GM23338 (cell line): ENCODE results near the gene LDLRAD2. TPM values are rescaled to one million over a fixed set of nuclear protein-coding genes. Genes with fewer than 3 reads are reported as not detected.

Experiments
- ATAC-seq: fragments of 200-7000 bp; cut with Tn5 transposase; 3 replicates; pipeline ENCODE4 v1.9.1; 2020
- DNase-seq: peaks from one replicate; pipeline ENCODE4 v3.0.0-alpha.2; 2015; ENCODE audit warnings: low spot score
- H2AFZ ChIP-seq: fragments of 200-600 bp; sonication (generic); 2 replicates; pipeline ENCODE4 v1.8.0; 2016; ENCODE audit warnings: antibody characterized with exemption, mild to moderate bottlenecking, moderate library complexity
- H3F3A ChIP-seq: fragments of 200-600 bp; sonication (generic); replicated peaks from 2 replicates; pipeline ENCODE4 v1.8.0; 2017; ENCODE audit warnings: antibody characterized with exemption, mixed run types, low read depth
- H3K27ac ChIP-seq: fragments of 200-600 bp; sonication (generic); 2 replicates; pipeline ENCODE4 v1.6.1; 2016; ENCODE audit warnings: low read depth
- H3K27me3 ChIP-seq: fragments of 200-600 bp; sonication (generic); 2 replicates; pipeline ENCODE4 v1.8.0; 2016; ENCODE audit warnings: mild to moderate bottlenecking, mixed run types, moderate library complexity; ENCODE audit not compliant: insufficient read depth
- H3K36me3 ChIP-seq: fragments of 200-600 bp; sonication (generic); 2 replicates; pipeline ENCODE4 v1.8.0; 2016; ENCODE audit warnings: mild to moderate bottlenecking; ENCODE audit not compliant: insufficient read depth
- H3K4me1 ChIP-seq: fragments of 200-600 bp; sonication (generic); 2 replicates; pipeline ENCODE4 v1.8.0; 2016; ENCODE audit warnings: mild to moderate bottlenecking, moderate library complexity; ENCODE audit not compliant: insufficient read depth
- H3K4me2 ChIP-seq: fragments of 200-600 bp; sonication (generic); 2 replicates; pipeline ENCODE4 v1.7.1; 2017; ENCODE audit warnings: mixed run types
- H3K4me3 ChIP-seq: fragments of 200-600 bp; sonication (generic); 2 replicates; pipeline ENCODE4 v1.6.1; 2016; ENCODE audit warnings: mixed run types
- H3K79me2 ChIP-seq: fragments of 200-600 bp; sonication (generic); replicated peaks from 2 replicates; pipeline ENCODE4 v1.8.0; 2017; ENCODE audit warnings: mild to moderate bottlenecking; ENCODE audit not compliant: insufficient read depth
- H3K9me2 ChIP-seq: fragments of 200-600 bp; sonication (generic); 2 replicates; pipeline ENCODE4 v1.8.0; 2017; ENCODE audit not compliant: insufficient read depth
- H4K20me1 ChIP-seq: fragments of 200-600 bp; sonication (generic); replicated peaks from 2 replicates; pipeline ENCODE4 v1.8.0; 2017; ENCODE audit warnings: mild to moderate bottlenecking; ENCODE audit not compliant: insufficient read depth
- H3K27ac Mint-ChIP-seq: 2 replicates; pipeline ENCODE4 v1.8.0; 2020; ENCODE audit warnings: inconsistent platforms, mild to moderate bottlenecking, moderate library complexity, mixed read lengths
- H3K27me3 Mint-ChIP-seq: 3 replicates; pipeline ENCODE4 v1.8.0; 2022; ENCODE audit warnings: low read depth, mild to moderate bottlenecking, moderate library complexity, mixed read lengths, inconsistent platforms; ENCODE audit not compliant: insufficient read depth, poor library complexity
- H3K36me3 Mint-ChIP-seq: 3 replicates; pipeline ENCODE4 v1.8.0; 2021; ENCODE audit warnings: low read depth, mild to moderate bottlenecking, inconsistent platforms, moderate library complexity, mixed read lengths
- H3K4me1 Mint-ChIP-seq: 3 replicates; pipeline ENCODE4 v1.8.0; 2020; ENCODE audit warnings: mild to moderate bottlenecking, inconsistent platforms, mixed read lengths
- H3K4me3 Mint-ChIP-seq: 3 replicates; pipeline ENCODE4 v1.8.0; 2021; ENCODE audit warnings: moderate library complexity, mild to moderate bottlenecking, inconsistent platforms, mixed read lengths
- H3K9me3 Mint-ChIP-seq: 3 replicates; pipeline ENCODE4 v1.8.0; 2020; ENCODE audit warnings: moderate library complexity, mild to moderate bottlenecking, inconsistent platforms, mixed read lengths
- CREB1 ChIP-seq: fragments of 250-450 bp; sonication (Bioruptor Pico); IDR thresholded peaks from 2 replicates; pipeline ENCODE4 v1.5.0; 2020; ENCODE audit warnings: low read depth, mild to moderate bottlenecking, moderate library complexity
- EZH2 ChIP-seq: fragments of 200-600 bp; sonication (generic); IDR thresholded peaks from one replicate; pipeline ENCODE4 v1.8.0; 2017; ENCODE audit warnings: antibody characterized with exemption, mild to moderate bottlenecking, low read depth; ENCODE audit not compliant: unreplicated experiment
- EZH2phosphoT487 ChIP-seq: fragments of 200-600 bp; sonication (generic); IDR thresholded peaks from one replicate; pipeline ENCODE4 v1.8.1; 2018; ENCODE audit warnings: antibody characterized with exemption; ENCODE audit not compliant: unreplicated experiment
- JUNB ChIP-seq: IDR thresholded peaks from one replicate; pipeline ENCODE4 v1.6.1; 2016; ENCODE audit warnings: antibody characterized with exemption; ENCODE audit not compliant: unreplicated experiment
- NANOG ChIP-seq: IDR thresholded peaks from 2 replicates; pipeline ENCODE4 v1.6.1; 2016; ENCODE audit warnings: antibody characterized with exemption, borderline replicate concordance
- POLR2AphosphoS5 ChIP-seq: IDR thresholded peaks from 2 replicates; pipeline ENCODE4 v1.6.1; 2016; ENCODE audit warnings: antibody characterized with exemption, low read depth
- STAT1 ChIP-seq: IDR thresholded peaks from one replicate; pipeline ENCODE4 v1.6.1; 2016; ENCODE audit warnings: antibody characterized with exemption; ENCODE audit not compliant: unreplicated experiment
- ZNF114 ChIP-seq: fragments of 250-450 bp; sonication (Bioruptor Pico); IDR thresholded peaks from 2 replicates; pipeline ENCODE4 v1.5.0; 2020; ENCODE audit warnings: mild to moderate bottlenecking, moderate library complexity
- ZNF331 ChIP-seq: fragments of 250-450 bp; sonication (Bioruptor Pico); IDR thresholded peaks from 2 replicates; pipeline ENCODE4 v1.5.0; 2020; ENCODE audit warnings: low read depth, mild to moderate bottlenecking, moderate library complexity
- polyA plus RNA-seq: library from polyadenylated mRNA; unstranded; fragments of >200 nt; fragmentation: Nextera tagmentation; extraction: Ambion mirVana; gene quantifications from 2 replicates; pipeline ENCODE4 v1.2.1, GENCODE V29; 2016
- total RNA-seq: library from RNA; depleted of rRNA; stranded (reverse); fragments of >200 nt; shearing (Covaris generic); gene quantifications from 2 replicates; pipeline ENCODE4 v1.2.3, GENCODE V29; 2014
- TF ChIP-seq, protein P1 (sequence below): IDR thresholded peaks from 2 replicates; pipeline ENCODE4 v1.6.1; 2016; ENCODE audit warnings: antibody characterized with exemption
- TF ChIP-seq, protein P2 (sequence below), 2 experiments: fragments of 200-600 bp in 1 of 2; sonication (generic) in 1 of 2; conservative IDR thresholded peaks; 2 replicates each; pipeline versions ENCODE4 v1.5.1 to v1.6.1; 2016 to 2017; ENCODE audit warnings: antibody characterized with exemption in 2 of 2, low read depth in 2 of 2, mild to moderate bottlenecking in 2 of 2, moderate library complexity in 1 of 2
- TF ChIP-seq, protein P3 (sequence below): IDR thresholded peaks from one replicate; pipeline ENCODE4 v1.6.1; 2018; ENCODE audit warnings: antibody characterized with exemption; ENCODE audit not compliant: unreplicated experiment
- TF ChIP-seq, protein P4 (sequence below): fragments of 250-450 bp; sonication (Bioruptor Pico); IDR thresholded peaks from 2 replicates; pipeline ENCODE4 v1.5.0; 2020; ENCODE audit warnings: mild to moderate bottlenecking, moderate library complexity

The LDLRAD2 gene
- total and polyA plus RNA-seq, 2 experiments from 2014 or later = 1.6 to 5.8 TPM

DNA sequence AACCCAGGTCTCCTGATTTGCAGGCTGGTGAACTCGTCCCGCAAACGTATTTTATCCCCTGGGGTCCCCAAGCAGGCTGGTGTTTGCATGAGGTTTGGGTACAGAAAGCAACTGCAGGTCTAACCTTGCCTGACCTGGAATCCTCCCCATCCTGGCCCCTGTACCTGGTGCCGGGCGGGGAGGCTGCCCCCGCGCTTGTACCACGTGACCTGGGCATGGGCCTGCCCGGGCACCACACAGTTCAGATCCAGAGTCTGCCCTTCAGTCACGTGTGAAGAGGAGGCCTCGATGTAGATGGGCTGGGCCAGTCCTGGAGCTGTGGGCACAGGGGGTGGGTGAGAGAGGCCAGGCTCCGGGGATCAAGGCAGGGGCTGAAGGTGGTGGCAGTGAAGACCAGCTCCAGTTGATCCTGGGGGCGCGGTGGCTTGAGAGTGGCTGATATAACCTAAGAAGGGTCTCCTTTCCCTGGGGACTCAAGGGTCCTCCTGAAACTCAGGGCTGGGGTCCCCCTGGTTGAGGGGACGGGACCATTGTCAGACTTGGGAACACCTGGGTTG is 30.6 kb downstream of the LDLRAD2 start:
- Mint-ChIP-seq H3K9me3 (no peaks in the 10 kb centered on the region), H3K27me3 (peaks cover 6% of the 10 kb centered on the region), H3K4me3 (no peak overlapping the region), H3K36me3 (peaks cover 25% of the 10 kb centered on the region), H3K27ac (no peak overlapping the region), H3K4me1 (no peaks in the 10 kb centered on the region)
- Histone ChIP-seq H3K27ac (no peak overlapping the region), H3K4me1 (no peaks in the 10 kb centered on the region), H3F3A (no peaks in the 10 kb centered on the region), H2AFZ (no peak overlapping the region), H3K27me3 (no peaks in the 10 kb centered on the region), H3K36me3 (no peaks in the 10 kb centered on the region), H3K4me3 (no peak overlapping the region), H3K9me2 (no peaks in the 10 kb centered on the region), H4K20me1 (no peaks in the 10 kb centered on the region), H3K79me2 (no peaks in the 10 kb centered on the region), H3K4me2 (no peak overlapping the region)
- TF ChIP-seq EZH2phosphoT487 (no peak), JUNB (no peak), ZNF331 (CRISPR knock-in tag) (no peak), STAT1 (no peak), EZH2 (no peak), ZNF114 (CRISPR knock-in tag) (no peak), POLR2AphosphoS5 (no peak), NANOG (no peak), CREB1 (CRISPR knock-in tag) (no peak)
- TF ChIP-seq, protein P1, sequence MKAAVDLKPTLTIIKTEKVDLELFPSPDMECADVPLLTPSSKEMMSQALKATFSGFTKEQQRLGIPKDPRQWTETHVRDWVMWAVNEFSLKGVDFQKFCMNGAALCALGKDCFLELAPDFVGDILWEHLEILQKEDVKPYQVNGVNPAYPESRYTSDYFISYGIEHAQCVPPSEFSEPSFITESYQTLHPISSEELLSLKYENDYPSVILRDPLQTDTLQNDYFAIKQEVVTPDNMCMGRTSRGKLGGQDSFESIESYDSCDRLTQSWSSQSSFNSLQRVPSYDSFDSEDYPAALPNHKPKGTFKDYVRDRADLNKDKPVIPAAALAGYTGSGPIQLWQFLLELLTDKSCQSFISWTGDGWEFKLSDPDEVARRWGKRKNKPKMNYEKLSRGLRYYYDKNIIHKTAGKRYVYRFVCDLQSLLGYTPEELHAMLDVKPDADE = no peak
- TF ChIP-seq, protein P2, sequence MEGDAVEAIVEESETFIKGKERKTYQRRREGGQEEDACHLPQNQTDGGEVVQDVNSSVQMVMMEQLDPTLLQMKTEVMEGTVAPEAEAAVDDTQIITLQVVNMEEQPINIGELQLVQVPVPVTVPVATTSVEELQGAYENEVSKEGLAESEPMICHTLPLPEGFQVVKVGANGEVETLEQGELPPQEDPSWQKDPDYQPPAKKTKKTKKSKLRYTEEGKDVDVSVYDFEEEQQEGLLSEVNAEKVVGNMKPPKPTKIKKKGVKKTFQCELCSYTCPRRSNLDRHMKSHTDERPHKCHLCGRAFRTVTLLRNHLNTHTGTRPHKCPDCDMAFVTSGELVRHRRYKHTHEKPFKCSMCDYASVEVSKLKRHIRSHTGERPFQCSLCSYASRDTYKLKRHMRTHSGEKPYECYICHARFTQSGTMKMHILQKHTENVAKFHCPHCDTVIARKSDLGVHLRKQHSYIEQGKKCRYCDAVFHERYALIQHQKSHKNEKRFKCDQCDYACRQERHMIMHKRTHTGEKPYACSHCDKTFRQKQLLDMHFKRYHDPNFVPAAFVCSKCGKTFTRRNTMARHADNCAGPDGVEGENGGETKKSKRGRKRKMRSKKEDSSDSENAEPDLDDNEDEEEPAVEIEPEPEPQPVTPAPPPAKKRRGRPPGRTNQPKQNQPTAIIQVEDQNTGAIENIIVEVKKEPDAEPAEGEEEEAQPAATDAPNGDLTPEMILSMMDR (conservative IDR thresholded peaks at IDR 0.05; ENCODE audit: low read depth in 2 of 2) = no peak
- TF ChIP-seq, protein P3, sequence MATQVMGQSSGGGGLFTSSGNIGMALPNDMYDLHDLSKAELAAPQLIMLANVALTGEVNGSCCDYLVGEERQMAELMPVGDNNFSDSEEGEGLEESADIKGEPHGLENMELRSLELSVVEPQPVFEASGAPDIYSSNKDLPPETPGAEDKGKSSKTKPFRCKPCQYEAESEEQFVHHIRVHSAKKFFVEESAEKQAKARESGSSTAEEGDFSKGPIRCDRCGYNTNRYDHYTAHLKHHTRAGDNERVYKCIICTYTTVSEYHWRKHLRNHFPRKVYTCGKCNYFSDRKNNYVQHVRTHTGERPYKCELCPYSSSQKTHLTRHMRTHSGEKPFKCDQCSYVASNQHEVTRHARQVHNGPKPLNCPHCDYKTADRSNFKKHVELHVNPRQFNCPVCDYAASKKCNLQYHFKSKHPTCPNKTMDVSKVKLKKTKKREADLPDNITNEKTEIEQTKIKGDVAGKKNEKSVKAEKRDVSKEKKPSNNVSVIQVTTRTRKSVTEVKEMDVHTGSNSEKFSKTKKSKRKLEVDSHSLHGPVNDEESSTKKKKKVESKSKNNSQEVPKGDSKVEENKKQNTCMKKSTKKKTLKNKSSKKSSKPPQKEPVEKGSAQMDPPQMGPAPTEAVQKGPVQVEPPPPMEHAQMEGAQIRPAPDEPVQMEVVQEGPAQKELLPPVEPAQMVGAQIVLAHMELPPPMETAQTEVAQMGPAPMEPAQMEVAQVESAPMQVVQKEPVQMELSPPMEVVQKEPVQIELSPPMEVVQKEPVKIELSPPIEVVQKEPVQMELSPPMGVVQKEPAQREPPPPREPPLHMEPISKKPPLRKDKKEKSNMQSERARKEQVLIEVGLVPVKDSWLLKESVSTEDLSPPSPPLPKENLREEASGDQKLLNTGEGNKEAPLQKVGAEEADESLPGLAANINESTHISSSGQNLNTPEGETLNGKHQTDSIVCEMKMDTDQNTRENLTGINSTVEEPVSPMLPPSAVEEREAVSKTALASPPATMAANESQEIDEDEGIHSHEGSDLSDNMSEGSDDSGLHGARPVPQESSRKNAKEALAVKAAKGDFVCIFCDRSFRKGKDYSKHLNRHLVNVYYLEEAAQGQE = no peak
- TF ChIP-seq, protein P4, sequence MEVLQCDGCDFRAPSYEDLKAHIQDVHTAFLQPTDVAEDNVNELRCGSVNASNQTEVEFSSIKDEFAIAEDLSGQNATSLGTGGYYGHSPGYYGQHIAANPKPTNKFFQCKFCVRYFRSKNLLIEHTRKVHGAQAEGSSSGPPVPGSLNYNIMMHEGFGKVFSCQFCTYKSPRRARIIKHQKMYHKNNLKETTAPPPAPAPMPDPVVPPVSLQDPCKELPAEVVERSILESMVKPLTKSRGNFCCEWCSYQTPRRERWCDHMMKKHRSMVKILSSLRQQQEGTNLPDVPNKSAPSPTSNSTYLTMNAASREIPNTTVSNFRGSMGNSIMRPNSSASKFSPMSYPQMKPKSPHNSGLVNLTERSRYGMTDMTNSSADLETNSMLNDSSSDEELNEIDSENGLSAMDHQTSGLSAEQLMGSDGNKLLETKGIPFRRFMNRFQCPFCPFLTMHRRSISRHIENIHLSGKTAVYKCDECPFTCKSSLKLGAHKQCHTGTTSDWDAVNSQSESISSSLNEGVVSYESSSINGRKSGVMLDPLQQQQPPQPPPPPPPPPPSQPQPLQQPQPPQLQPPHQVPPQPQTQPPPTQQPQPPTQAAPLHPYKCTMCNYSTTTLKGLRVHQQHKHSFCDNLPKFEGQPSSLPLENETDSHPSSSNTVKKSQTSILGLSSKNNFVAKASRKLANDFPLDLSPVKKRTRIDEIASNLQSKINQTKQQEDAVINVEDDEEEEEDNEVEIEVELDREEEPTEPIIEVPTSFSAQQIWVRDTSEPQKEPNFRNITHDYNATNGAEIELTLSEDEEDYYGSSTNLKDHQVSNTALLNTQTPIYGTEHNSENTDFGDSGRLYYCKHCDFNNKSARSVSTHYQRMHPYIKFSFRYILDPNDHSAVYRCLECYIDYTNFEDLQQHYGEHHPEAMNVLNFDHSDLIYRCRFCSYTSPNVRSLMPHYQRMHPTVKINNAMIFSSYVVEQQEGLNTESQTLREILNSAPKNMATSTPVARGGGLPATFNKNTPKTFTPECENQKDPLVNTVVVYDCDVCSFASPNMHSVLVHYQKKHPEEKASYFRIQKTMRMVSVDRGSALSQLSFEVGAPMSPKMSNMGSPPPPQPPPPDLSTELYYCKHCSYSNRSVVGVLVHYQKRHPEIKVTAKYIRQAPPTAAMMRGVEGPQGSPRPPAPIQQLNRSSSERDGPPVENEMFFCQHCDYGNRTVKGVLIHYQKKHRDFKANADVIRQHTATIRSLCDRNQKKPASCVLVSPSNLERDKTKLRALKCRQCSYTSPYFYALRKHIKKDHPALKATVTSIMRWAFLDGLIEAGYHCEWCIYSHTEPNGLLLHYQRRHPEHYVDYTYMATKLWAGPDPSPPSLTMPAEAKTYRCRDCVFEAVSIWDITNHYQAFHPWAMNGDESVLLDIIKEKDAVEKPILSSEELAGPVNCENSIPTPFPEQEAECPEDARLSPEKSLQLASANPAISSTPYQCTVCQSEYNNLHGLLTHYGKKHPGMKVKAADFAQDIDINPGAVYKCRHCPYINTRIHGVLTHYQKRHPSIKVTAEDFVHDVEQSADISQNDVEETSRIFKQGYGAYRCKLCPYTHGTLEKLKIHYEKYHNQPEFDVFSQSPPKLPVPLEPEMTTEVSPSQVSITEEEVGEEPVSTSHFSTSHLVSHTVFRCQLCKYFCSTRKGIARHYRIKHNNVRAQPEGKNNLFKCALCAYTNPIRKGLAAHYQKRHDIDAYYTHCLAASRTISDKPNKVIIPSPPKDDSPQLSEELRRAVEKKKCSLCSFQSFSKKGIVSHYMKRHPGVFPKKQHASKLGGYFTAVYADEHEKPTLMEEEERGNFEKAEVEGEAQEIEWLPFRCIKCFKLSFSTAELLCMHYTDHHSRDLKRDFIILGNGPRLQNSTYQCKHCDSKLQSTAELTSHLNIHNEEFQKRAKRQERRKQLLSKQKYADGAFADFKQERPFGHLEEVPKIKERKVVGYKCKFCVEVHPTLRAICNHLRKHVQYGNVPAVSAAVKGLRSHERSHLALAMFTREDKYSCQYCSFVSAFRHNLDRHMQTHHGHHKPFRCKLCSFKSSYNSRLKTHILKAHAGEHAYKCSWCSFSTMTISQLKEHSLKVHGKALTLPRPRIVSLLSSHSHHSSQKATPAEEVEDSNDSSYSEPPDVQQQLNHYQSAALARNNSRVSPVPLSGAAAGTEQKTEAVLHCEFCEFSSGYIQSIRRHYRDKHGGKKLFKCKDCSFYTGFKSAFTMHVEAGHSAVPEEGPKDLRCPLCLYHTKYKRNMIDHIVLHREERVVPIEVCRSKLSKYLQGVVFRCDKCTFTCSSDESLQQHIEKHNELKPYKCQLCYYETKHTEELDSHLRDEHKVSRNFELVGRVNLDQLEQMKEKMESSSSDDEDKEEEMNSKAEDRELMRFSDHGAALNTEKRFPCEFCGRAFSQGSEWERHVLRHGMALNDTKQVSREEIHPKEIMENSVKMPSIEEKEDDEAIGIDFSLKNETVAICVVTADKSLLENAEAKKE (CRISPR knock-in tag) = no peak
- no peak for ATAC-seq
- no peak for DNase-seq
